Measurements from ENCODE around the gene SFXN2. TPM values are rescaled to one million over a fixed set of nuclear protein-coding genes. Genes with fewer than 3 reads are reported as not detected.

Gene SFXN2
- polyA plus RNA-seq, 2 of the 4 experiments (the other 2 are of a cell fraction): 5.6 to 7.4 TPM

- TF ChIP-seq HOXB5 (CRISPR knock-in tag; IDR thresholded peaks at IDR 0.05): no peak
- TF ChIP-seq, protein P1, sequence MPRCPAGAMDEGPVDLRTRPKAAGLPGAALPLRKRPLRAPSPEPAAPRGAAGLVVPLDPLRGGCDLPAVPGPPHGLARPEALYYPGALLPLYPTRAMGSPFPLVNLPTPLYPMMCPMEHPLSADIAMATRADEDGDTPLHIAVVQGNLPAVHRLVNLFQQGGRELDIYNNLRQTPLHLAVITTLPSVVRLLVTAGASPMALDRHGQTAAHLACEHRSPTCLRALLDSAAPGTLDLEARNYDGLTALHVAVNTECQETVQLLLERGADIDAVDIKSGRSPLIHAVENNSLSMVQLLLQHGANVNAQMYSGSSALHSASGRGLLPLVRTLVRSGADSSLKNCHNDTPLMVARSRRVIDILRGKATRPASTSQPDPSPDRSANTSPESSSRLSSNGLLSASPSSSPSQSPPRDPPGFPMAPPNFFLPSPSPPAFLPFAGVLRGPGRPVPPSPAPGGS (IDR thresholded peaks at IDR 0.05): no peak
- H3K4me2 ChIP-seq: no peak overlapping the region
- WGBS (ENCODE audit: missing lambda C conversion rate): 72% methylated on average over 16 of the region's 16 CpGs
- ATAC-seq: no peak
- no peak overlapping the region for H3K4me3 ChIP-seq
- H3K27ac ChIP-seq: no peak overlapping the region
- POLR2A ChIA-PET: interaction anchor here (1.1 to 1.7 kb wide), 2 partner anchors 34 to 38 kb away, joined by 3 to 6 read pairs; partner anchors contain the start of genes ARL3 and SFXN2
- H3K9me3 ChIP-seq: no peaks in the 10 kb centered on the region
- FAIRE-seq: no peak
- CTCF ChIA-PET: interaction anchor here (0.6 to 7.3 kb wide), 10 partner anchors 8 to 172 kb away, joined by 3 to 71 read pairs (median 5); partner anchors contain the start of genes ARL3, SFXN2, SUFU and TRIM8
- H3K4me1 ChIP-seq: 0 out of 3 replicates have a peak, but pooled peaks cover 4% of the 10 kb centered on the region
- no peak for DNase-seq (ENCODE audit: low read depth in 1 of 2, low spot score in 1 of 2)
Observed at GRCh38 chr10:102675666-102676533, 38.5 kb upstream of the SFXN2 start.

- TF ChIP-seq RARB (CRISPR knock-in tag; IDR thresholded peaks at IDR 0.05): no peak
- TF ChIP-seq POLR2AphosphoS2 (conservative IDR thresholded peaks at IDR 0.05; ENCODE audit: low read length): no peak
- Histone ChIP-seq H3K4me2 (no peak overlapping the region), H3K4me3 (no peak overlapping the region), H3K4me1 (0 out of 3 replicates have a peak, but pooled peaks cover 4% of the 10 kb centered on the region), H3K27ac (no peak overlapping the region), H3K9me3 (no peaks in the 10 kb centered on the region)
- ChIA-PET POLR2A (interaction anchor here (1.1 kb wide), 1 partner anchor 35 kb away, joined by 3 read pairs; no protein-coding TSS in a partner anchor), CTCF (interaction anchor here (0.6 to 7.3 kb wide), 9 partner anchors 9 to 535 kb away, joined by 3 to 71 read pairs (median 4); partner anchors contain the start of genes ARL3 and SFXN2)
- DNase-seq (ENCODE audit: low read depth in 1 of 2, low spot score in 1 of 2) (no peak), FAIRE-seq (no peak), ATAC-seq (no peak)
- 77% methylated on average over 9 of the region's 9 CpGs for WGBS (ENCODE audit: missing lambda C conversion rate)
Observed at GRCh38 chr10:102676534-102677315, 37.7 kb upstream of the SFXN2 start.

- H3K4me3 ChIP-seq: no peak overlapping the region
- DNase-seq (ENCODE audit: low read depth in 1 of 2, low spot score in 1 of 2) (no peak), FAIRE-seq (no peak), ATAC-seq (no peak)
- H3K27ac ChIP-seq: no peak overlapping the region
- CTCF ChIA-PET: interaction anchor here (0.6 to 7.3 kb wide), 15 partner anchors 10 to 534 kb away, joined by 3 to 71 read pairs (median 5); partner anchors contain the start of gene ARL3
- POLR2A ChIA-PET: interaction anchor here (0.5 kb wide), 1 partner anchor 9 kb away, joined by 5 read pairs; no protein-coding TSS in a partner anchor
- no peak overlapping the region for H3K4me2 ChIP-seq
- H3K9me3 ChIP-seq: no peaks in the 10 kb centered on the region
- 80% methylated on average over 9 of the region's 9 CpGs for WGBS (ENCODE audit: missing lambda C conversion rate)
- no peak for TF ChIP-seq ZSCAN20 (CRISPR knock-in tag; IDR thresholded peaks at IDR 0.05)
- no peak for TF ChIP-seq HDAC2 (IDR thresholded peaks at IDR 0.05)
- no peak for TF ChIP-seq EHMT2 (IDR thresholded peaks at IDR 0.05; ENCODE audit: low read depth)
- H3K4me1 ChIP-seq: 0 out of 3 replicates have a peak, but pooled peaks cover 4% of the 10 kb centered on the region
Observed at GRCh38 chr10:102677331-102678067, 36.9 kb upstream of the SFXN2 start.

DNA sequence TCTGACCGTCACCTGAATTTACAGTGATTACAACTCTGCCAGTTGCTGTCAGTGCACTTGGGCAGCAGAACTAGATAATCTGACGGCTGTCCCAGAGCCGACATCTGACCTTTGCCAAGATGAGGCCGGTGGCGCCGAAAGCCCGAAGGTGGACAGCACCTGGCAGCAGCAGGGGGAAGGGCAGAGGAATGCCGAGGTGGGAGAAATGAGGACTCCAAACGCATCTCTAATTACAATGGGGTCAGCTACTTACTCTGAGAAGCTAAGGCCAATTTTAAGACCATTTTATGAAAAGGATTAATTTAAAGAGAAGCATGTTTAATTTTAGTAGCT is 36.4 kb upstream of the SFXN2 start:
- Histone ChIP-seq H3K4me3 (no peak overlapping the region), H3K4me2 (no peak overlapping the region), H3K27ac (no peak overlapping the region), H3K9me3 (no peaks in the 10 kb centered on the region), H3K4me1 (0 out of 3 replicates have a peak, but pooled peaks cover 4% of the 10 kb centered on the region)
- DNase-seq (ENCODE audit: low read depth in 1 of 2, low spot score in 1 of 2) (no peak), ATAC-seq (no peak), FAIRE-seq (no peak)
- CTCF ChIA-PET: interaction anchor here (0.8 to 7.3 kb wide), 17 partner anchors 10 to 73 kb away, joined by 3 to 71 read pairs (median 5); partner anchors contain the start of gene ARL3
- POLR2A ChIA-PET: no interaction called here
- WGBS (ENCODE audit: missing lambda C conversion rate): 87% methylated on average over 9 of the region's 9 CpGs
- no peak for TF ChIP-seq JUNB (IDR thresholded peaks at IDR 0.05)
- TF ChIP-seq EHF (CRISPR knock-in tag; IDR thresholded peaks at IDR 0.05): no peak
- no peak for TF ChIP-seq GATA3 (IDR thresholded peaks at IDR 0.05; ENCODE audit: borderline replicate concordance)
- TF ChIP-seq, protein P2, sequence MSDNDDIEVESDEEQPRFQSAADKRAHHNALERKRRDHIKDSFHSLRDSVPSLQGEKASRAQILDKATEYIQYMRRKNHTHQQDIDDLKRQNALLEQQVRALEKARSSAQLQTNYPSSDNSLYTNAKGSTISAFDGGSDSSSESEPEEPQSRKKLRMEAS (IDR thresholded peaks at IDR 0.05): no peak
- TF ChIP-seq, protein P3, sequence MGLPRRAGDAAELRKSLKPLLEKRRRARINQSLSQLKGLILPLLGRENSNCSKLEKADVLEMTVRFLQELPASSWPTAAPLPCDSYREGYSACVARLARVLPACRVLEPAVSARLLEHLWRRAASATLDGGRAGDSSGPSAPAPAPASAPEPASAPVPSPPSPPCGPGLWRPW (IDR thresholded peaks at IDR 0.05): no peak
- no peak for TF ChIP-seq USF2 (IDR thresholded peaks at IDR 0.05)
- no peak for TF ChIP-seq FOXS1 (CRISPR knock-in tag; IDR thresholded peaks at IDR 0.05)
- TF ChIP-seq POLR2A (IDR thresholded peaks at IDR 0.05; ENCODE audit: low read length): no peak
- no peak for TF ChIP-seq BHLHE40 (IDR thresholded peaks at IDR 0.05; ENCODE audit: low read depth, low read length)
